ENCODE results near the gene DGKI. TPM values are rescaled to one million over a fixed set of nuclear protein-coding genes. Genes with fewer than 3 reads are reported as not detected.

The DGKI gene
- total RNA-seq, 1 experiment from 2014 or later: 0.79 TPM

- peaks cover 66% of the 10 kb centered on the region for H3K4me1 Mint-ChIP-seq
Observed at GRCh38 chr7:137875746-137876145, 29.0 kb upstream of the DGKI start.

GRCh38 chr7:137873979-137874777, 27.4 kb upstream of the DGKI start:
- POLR2A ChIA-PET: no interaction called here
- peaks cover 35% of the 10 kb centered on the region for H3K36me3 Mint-ChIP-seq
- H3K27ac Mint-ChIP-seq: no peak overlapping the region
- H3K9me3 Mint-ChIP-seq: peaks cover 5% of the 10 kb centered on the region
- H3K4me1 Mint-ChIP-seq: peaks cover 50% of the 10 kb centered on the region
- H3K27me3 Mint-ChIP-seq (ENCODE audit: low read depth): no peaks in the 10 kb centered on the region
- CTCF ChIA-PET: interaction anchor here (0.7 to 1.4 kb wide), 3 partner anchors 12 to 218 kb away, joined by 3 to 5 read pairs (median 3); no protein-coding TSS in a partner anchor
- DNase-seq (ENCODE audit: low spot score) (no peak), ATAC-seq (no peak)
- no peak overlapping the region for H3K4me3 Mint-ChIP-seq
- TF ChIP-seq ZNF121 (CRISPR knock-in tag; IDR thresholded peaks at IDR 0.05) (no peak), PREB (CRISPR knock-in tag; IDR thresholded peaks at IDR 0.05; ENCODE audit: borderline replicate concordance) (no peak), ZNF232 (CRISPR knock-in tag; IDR thresholded peaks at IDR 0.05) (no peak), ETV6 (CRISPR knock-in tag; IDR thresholded peaks at IDR 0.05) (no peak), FOXK1 (CRISPR knock-in tag; IDR thresholded peaks at IDR 0.05) (no peak), NFYB (CRISPR knock-in tag; conservative IDR thresholded peaks at IDR 0.05; ENCODE audit: low read depth) (no peak)
- TF ChIP-seq, protein P1, sequence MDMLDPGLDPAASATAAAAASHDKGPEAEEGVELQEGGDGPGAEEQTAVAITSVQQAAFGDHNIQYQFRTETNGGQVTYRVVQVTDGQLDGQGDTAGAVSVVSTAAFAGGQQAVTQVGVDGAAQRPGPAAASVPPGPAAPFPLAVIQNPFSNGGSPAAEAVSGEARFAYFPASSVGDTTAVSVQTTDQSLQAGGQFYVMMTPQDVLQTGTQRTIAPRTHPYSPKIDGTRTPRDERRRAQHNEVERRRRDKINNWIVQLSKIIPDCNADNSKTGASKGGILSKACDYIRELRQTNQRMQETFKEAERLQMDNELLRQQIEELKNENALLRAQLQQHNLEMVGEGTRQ (CRISPR knock-in tag; IDR thresholded peaks at IDR 0.05): no peak

More at GRCh38 chr7:137875746-137876145, 29.0 kb upstream of the DGKI start:
- Mint-ChIP-seq H3K4me3 (no peak overlapping the region), H3K9me3 (no peaks in the 10 kb centered on the region), H3K36me3 (peaks cover 42% of the 10 kb centered on the region), H3K27me3 (ENCODE audit: low read depth) (no peaks in the 10 kb centered on the region), H3K27ac (0 out of 2 replicates have a peak overlapping the region, but pooled peaks have one; percentile 74)
- DNase-seq (ENCODE audit: low spot score) (no peak), ATAC-seq (no peak)
- CTCF ChIA-PET: interaction anchor here (1.4 kb wide), 1 partner anchor 219 kb away, joined by 5 read pairs; no protein-coding TSS in a partner anchor
- POLR2A ChIA-PET: no interaction called here
- TF ChIP-seq GRHL2 (CRISPR knock-in tag; IDR thresholded peaks at IDR 0.05; ENCODE audit: insufficient replicate concordance, severe bottlenecking) (no peak), TEAD4 (CRISPR knock-in tag; IDR thresholded peaks at IDR 0.05) (no peak), ZSCAN18 (CRISPR knock-in tag; IDR thresholded peaks at IDR 0.05) (no peak), FOXJ3 (CRISPR knock-in tag; IDR thresholded peaks at IDR 0.05; ENCODE audit: borderline replicate concordance) (no peak), ETV6 (CRISPR knock-in tag; IDR thresholded peaks at IDR 0.05) (no peak)
- TF ChIP-seq, protein P2, sequence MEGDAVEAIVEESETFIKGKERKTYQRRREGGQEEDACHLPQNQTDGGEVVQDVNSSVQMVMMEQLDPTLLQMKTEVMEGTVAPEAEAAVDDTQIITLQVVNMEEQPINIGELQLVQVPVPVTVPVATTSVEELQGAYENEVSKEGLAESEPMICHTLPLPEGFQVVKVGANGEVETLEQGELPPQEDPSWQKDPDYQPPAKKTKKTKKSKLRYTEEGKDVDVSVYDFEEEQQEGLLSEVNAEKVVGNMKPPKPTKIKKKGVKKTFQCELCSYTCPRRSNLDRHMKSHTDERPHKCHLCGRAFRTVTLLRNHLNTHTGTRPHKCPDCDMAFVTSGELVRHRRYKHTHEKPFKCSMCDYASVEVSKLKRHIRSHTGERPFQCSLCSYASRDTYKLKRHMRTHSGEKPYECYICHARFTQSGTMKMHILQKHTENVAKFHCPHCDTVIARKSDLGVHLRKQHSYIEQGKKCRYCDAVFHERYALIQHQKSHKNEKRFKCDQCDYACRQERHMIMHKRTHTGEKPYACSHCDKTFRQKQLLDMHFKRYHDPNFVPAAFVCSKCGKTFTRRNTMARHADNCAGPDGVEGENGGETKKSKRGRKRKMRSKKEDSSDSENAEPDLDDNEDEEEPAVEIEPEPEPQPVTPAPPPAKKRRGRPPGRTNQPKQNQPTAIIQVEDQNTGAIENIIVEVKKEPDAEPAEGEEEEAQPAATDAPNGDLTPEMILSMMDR (IDR thresholded peaks at IDR 0.05): no peak

DNA sequence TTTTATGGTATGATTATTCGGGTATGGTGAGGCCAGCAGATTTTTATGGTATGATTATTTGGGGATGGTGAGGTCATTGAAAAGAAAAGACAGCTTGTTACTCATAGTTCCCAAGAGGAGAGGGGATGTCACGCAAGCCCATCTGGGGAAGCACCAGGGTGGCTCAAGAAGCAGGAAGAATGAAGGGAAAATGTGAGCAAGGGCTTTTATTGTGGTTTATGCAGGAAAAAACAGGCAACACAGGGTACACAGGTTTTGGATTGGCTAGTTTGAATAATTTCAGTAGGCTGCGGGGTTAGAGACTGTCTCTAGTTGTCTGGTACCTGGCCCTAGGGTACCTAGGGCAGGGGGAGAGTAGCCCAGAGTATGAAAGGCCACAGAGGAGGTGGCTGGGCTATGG, 26.8 kb upstream of the DGKI start:
- DNase-seq (ENCODE audit: low spot score) (no peak), ATAC-seq (peak; percentile 21; the same call in 1 of the 2 replicates)
- Mint-ChIP-seq H3K36me3 (peaks cover 36% of the 10 kb centered on the region), H3K9me3 (peaks cover 5% of the 10 kb centered on the region), H3K27ac (no peak overlapping the region), H3K4me3 (no peak overlapping the region), H3K27me3 (ENCODE audit: low read depth) (no peaks in the 10 kb centered on the region), H3K4me1 (peaks cover 44% of the 10 kb centered on the region)
- POLR2A ChIA-PET: no interaction called here
- CTCF ChIA-PET: no interaction called here
- TF ChIP-seq, protein P1 (CRISPR knock-in tag; IDR thresholded peaks at IDR 0.05): no peak
- TF ChIP-seq, protein P3, sequence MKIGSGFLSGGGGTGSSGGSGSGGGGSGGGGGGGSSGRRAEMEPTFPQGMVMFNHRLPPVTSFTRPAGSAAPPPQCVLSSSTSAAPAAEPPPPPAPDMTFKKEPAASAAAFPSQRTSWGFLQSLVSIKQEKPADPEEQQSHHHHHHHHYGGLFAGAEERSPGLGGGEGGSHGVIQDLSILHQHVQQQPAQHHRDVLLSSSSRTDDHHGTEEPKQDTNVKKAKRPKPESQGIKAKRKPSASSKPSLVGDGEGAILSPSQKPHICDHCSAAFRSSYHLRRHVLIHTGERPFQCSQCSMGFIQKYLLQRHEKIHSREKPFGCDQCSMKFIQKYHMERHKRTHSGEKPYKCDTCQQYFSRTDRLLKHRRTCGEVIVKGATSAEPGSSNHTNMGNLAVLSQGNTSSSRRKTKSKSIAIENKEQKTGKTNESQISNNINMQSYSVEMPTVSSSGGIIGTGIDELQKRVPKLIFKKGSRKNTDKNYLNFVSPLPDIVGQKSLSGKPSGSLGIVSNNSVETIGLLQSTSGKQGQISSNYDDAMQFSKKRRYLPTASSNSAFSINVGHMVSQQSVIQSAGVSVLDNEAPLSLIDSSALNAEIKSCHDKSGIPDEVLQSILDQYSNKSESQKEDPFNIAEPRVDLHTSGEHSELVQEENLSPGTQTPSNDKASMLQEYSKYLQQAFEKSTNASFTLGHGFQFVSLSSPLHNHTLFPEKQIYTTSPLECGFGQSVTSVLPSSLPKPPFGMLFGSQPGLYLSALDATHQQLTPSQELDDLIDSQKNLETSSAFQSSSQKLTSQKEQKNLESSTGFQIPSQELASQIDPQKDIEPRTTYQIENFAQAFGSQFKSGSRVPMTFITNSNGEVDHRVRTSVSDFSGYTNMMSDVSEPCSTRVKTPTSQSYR (CRISPR knock-in tag; IDR thresholded peaks at IDR 0.05): no peak
- TF ChIP-seq ZNF232 (CRISPR knock-in tag; IDR thresholded peaks at IDR 0.05) (no peak), NR2C2 (CRISPR knock-in tag; IDR thresholded peaks at IDR 0.05) (no peak), MYBL2 (CRISPR knock-in tag; IDR thresholded peaks at IDR 0.05) (no peak), CREB1 (CRISPR knock-in tag; IDR thresholded peaks at IDR 0.05) (no peak), FOXJ3 (CRISPR knock-in tag; IDR thresholded peaks at IDR 0.05; ENCODE audit: borderline replicate concordance) (no peak)
- TF ChIP-seq, protein P4, sequence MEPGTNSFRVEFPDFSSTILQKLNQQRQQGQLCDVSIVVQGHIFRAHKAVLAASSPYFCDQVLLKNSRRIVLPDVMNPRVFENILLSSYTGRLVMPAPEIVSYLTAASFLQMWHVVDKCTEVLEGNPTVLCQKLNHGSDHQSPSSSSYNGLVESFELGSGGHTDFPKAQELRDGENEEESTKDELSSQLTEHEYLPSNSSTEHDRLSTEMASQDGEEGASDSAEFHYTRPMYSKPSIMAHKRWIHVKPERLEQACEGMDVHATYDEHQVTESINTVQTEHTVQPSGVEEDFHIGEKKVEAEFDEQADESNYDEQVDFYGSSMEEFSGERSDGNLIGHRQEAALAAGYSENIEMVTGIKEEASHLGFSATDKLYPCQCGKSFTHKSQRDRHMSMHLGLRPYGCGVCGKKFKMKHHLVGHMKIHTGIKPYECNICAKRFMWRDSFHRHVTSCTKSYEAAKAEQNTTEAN (CRISPR knock-in tag; IDR thresholded peaks at IDR 0.05): no peak
- TF ChIP-seq, protein P5, sequence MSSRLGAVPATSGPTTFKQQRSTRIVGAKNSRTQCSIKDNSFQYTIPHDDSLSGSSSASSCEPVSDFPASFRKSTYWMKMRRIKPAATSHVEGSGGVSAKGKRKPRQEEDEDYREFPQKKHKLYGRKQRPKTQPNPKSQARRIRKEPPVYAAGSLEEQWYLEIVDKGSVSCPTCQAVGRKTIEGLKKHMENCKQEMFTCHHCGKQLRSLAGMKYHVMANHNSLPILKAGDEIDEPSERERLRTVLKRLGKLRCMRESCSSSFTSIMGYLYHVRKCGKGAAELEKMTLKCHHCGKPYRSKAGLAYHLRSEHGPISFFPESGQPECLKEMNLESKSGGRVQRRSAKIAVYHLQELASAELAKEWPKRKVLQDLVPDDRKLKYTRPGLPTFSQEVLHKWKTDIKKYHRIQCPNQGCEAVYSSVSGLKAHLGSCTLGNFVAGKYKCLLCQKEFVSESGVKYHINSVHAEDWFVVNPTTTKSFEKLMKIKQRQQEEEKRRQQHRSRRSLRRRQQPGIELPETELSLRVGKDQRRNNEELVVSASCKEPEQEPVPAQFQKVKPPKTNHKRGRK (CRISPR knock-in tag; IDR thresholded peaks at IDR 0.05; ENCODE audit: borderline replicate concordance): no peak
